GM10847 (cell line): ENCODE results near the gene VAV2.

Experiments
- POLR2A ChIP-seq: IDR thresholded peaks from 2 replicates; pipeline ENCODE4 v1.6.1; 2011; ENCODE audit not compliant: insufficient read length; ENCODE audit errors: extremely low read depth

VAV2 gene

DNA sequence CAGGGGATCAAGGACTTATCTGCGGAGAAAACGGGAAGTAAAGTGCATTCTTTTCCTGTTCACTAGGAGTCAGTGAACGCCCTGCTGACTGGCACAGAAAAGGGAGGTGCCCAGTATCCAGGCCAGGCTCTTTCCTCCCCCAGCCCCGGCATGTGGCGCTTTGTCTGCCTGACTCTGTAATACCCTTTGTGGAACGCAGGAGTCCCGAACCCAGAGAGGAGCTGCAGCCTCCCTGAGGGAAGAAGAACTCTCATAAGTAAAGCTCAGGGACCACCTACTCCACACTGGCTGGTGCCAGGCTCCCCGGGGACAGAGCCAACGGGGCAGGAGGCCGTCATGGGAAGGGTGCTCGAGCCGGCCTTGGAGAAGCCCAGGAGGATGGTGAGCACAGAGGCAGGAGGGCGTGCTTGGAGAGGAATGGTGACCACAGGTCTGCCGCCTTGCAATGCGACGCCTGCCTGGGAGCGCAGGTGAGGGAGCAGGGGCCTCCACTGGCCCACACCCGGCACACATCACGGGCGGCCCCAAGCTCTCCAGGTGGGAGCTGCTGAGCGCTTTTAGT is 31.5 kb downstream of the VAV2 start:
- no peak for TF ChIP-seq POLR2A

DNA sequence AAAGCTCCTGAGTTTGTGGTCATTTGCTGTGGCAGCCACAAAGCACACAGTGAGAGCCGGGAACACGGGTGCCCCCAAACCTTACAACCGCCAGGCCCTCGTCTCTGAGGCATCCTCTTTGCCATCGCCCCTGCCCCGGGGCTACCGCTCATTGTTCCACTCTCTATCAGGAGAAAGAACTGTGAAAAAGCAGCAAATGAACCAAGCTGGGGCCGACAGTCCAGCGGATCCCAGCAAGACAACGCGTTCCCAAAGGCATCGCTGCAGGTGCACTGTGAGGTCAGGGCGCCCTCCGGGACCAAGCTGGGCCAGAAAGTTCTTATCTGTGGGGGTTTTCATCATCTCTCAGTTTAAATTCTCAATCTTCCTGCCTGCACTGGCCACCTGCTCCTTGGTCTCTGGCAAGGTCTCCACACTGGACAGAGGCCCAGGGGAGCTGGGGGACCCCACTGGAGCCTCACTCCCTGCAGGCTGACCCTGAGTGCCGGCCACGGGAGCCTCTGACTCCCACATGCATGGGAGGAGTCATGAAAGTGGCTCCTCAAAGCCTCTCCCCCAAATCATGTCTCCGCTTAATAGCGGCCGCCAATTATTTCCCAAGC is 32.1 kb downstream of the VAV2 start:
- TF ChIP-seq POLR2A, result no peak

DNA sequence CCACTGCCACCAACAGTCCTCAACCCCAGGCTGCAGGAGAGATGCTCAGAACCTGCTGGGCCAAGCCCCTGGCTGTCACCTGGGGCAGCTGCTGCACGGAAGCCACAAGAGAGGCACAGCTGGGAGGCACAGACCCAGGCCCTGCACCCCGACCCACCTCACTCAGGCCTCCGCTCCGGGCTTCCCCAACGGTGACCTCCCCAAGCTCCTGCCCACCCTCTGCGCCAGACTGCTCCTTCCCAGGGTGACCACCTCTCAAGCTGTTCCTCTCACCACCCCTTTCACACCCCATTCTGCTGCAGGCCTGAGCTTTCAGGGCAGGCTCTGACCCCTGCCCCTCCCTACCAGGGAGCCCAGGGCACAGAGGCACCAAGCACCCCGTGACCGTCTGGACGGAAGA is 33.0 kb downstream of the VAV2 start:
- no peak for TF ChIP-seq POLR2A

DNA sequence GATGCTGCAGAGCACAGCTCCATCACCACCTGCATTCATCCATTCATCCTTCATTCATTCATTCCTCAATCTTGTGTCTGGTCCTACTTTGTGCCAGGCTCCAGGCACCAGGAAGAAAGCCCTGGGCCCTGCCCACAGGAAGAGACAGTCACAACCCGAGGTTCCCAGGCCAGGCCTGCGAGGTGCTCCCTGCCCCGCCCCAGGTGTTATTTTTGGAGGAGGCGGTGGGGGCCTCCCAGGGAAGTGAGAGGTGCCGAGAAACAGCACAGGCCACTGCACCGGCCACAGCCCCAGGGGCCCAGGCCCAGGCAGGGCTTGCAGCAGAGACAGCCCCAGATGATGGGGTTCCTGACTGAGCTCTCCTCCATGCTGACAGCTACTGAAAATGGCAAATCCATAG is 33.4 kb downstream of the VAV2 start:
- TF ChIP-seq POLR2A, result no peak

DNA sequence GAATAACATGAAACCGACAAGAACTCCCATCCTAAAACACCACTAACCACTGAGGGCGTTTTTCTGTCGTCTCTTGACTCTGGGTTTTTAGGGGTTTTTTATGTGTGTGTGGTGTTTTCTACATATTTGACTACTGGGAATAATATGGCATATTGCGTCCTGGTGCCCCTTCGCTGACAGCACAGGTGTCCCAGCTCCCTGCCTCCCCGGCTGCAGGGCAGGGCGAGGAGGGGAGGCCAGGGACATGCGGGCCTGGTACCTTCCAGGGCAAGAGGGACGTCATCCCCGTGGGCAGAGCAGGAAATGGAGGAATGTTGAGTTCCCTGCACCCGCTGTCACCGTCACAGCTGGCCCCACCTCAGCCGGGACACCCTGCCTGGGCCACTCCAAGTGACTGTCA is 34.8 kb downstream of the VAV2 start:
- TF ChIP-seq POLR2A, result no peak

DNA sequence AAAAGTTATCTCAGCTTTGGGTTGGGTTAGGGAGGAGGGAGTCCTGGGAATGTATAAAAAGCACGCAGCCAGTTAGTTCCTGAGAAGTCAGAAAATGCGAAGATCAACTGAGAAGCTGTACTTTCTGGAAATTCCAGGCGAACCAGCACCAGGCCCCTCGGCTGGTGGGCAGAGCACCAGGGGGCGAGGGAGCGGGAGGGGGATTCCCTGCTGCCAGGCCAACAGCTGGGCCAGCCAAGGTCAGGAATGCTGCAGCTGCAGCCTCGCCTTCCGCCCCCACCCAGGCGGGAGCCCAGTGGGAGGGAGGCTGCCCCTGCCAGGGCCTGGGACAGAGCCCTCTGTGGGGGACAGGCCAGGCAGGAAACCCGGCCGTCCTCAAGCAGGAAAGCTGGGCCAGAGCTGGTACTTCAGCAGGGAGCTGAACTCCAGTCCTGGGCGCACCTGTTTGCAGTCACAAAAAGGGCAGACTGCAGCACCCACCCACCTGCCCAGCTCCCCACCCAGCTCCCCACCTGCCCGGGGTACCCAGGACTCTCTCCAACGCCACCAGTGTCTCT is 35.5 kb downstream of the VAV2 start:
- TF ChIP-seq POLR2A, result no peak

DNA sequence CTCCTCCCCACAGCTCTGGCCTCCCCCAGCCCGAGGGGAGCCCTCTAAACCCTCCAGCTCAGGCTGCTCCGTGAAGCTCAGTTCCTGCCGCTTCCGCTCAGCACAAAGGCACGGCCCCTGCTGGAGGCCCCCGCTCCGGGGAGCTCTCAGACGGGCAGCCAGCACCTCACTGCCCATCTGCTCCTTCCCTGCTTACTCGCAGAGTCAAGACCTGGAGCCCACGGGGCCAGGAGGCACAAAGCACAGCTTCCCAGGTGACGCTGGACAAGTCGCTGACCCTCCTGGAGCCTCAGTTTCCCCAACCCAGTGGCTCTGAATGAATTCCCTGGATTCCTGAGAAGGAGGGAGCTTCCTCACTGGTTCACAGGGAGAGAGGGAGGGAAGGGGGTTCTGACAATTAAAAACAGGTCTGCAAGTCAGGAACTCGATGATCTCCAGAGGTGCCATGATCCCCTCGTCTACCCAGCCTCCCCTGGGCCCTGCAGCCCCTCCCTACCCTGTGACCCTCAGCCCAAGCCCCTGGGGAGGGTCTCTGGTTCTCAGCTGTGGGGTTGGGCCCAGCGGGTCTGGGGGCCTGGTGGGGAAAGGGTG is 36.2 kb downstream of the VAV2 start:
- TF ChIP-seq POLR2A, result no peak

DNA sequence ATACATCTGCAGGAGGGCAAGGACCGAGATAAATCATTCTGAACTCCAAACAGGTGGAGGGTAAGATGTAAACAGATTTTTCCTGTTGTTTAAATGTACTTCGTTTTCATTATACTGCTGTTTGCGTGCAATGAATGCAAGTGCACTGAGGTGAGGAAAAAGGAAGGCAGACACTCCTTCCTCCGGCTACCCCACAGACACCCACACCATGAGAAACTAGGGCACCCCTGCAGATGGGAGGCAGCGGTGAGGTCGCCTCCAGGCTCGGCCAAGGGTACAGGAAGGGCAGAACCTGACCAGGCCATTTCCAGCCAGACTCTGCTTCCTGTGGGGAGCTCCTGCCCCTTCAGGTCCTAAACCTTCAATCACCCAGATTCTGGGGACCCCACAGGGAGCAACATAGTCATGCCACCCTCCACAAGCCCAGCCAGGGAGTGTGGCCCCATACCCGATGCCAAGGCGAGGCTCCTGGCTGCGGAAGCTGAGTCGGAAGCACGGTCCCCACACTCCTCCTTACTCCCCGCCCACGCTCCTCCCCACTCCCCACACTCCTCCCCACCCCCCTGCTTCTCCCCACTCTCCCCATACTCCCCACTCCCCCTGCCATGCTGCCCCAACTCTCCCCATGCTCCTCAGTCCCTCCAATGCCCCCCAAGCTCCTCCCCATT is 37.1 kb downstream of the VAV2 start:
- no peak for TF ChIP-seq POLR2A

DNA sequence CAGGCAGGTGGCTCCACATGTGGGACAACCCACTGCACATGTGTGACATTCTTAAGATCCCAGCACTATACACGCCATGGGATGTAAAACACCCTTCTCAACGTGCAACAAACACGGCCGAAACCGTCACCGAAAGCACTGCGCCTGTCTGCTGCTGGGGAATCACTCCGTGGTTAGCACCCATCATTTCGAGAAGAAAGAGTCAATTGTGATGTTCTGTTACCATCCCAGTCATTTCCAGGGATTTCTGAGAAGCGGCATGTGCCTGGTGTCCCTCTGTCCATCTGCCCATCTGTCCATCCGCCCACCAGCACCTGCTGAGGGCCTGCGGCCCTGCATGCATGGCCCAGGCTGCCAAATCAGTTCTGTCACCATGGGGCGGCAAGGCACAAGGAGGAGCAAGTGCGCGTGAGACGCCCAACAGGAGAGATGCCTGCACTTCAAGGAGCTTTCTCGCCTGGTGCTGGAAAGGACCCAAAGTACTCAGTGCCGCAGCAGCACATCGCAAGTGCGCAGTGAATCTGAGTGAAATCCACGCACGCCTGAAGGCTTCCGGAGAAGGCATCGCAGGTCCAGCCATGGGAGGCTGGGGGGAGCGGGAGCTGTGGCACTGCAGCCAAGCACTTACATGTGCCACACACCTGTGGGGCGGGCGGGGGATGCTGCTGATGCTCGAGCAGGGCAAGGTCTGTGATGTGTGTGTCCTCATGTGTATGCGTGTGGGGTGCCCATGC is 38.0 kb downstream of the VAV2 start:
- TF ChIP-seq POLR2A, result no peak

DNA sequence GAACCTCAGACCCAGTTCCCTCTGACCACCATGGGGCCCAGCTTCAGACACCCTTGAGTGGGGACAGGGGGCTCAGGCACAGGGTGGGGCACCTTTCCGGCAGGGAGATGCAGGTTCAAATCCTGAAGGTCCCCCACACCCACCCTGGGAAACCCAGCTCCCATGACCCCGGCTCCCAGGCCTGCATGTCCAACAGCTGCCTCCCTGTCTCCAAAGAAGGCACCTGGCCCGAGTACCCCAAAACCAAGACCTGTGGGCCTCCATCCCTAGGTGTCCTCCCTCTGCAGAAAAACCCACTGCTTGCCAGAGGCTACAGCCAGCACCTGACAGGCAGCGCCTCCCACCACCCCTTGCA is 38.5 kb downstream of the VAV2 start:
- TF ChIP-seq POLR2A, result no peak

DNA sequence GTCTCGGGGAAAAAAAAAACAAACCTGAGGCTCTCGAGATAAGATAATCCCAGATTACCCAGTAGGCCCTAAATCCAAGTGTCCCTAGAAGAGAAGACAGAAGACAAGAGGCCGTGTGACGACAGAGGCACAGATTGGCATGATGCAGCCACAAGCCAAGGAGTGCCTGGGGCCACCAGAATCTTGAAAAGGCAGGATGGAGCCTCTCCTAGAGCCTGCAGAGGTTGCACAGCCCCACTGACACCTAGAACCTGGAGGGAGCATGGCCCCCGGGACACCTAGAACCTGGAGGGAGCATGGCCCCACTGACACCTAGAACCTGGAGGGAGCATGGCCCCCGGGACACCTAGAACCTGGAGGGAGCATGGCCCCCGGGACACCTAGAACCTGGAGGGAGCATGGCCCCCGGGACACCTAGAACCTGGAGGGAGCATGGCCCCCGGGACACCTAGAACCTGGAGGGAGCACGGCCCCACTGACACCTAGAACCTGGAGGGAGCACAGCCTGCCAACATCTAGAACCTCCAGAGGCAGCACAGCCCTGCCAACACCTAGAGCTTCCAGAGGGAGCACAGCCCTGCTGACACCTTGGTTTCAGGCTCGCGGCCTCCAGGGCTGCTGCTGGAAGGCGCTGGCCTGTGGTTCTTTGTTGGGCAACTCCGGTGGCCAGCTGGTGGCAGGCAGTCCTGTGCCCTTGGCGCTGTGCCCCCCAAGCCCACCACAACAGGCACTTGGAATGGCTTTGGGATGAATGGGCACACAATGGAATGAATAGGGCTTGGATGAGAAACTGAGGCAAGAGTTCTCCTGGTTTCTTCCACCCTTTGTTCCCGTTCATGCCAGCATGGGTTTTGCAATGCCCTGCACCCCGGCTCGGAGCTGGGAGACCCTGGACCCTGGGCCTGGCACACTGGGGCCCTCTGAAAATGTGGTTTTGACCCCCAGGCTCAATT is 39.2 kb downstream of the VAV2 start:
- no peak for TF ChIP-seq POLR2A

DNA sequence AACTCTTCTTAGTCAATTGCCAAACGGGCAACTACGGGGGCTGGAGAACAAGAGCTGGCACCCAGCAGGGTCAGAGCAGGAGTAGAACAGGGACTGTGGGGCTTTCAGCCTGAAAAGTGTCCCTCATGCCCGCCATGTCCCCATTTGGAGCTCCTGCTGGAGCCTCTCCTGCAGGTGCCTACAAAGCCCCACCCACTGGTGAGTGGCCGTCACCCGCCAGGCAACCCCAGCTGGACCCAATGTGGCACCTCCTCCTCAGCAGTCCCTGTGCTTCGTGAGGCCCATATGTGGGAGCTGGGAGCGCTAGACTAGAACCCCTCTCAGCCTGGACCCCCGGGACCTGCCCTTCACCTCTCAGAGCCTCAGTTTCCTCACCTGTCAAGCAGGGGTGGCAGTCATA is 40.9 kb downstream of the VAV2 start:
- no peak for TF ChIP-seq POLR2A

DNA sequence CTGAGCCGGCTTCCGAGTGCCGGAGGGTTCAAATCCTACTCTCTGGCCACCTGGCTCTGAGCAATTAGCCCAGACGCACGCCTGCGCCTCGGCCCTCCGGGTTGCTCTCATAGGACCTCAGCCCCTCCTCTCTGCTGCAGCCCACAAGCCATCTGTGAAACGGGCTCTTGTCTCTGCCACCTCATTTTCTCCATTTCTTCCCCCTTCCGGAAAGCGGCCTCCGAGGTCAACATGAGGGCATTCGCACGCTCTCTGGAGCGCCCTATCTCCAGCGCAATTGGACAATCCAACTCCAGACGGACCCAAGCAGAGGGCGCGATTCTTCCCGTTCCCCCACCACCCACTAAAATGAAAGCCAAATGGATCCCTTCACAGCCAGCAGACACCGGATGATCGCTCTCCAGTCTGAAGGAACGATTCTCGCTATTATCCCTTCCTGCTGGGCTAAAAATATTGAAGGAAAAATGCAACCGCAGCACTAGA is 41.5 kb downstream of the VAV2 start:
- TF ChIP-seq POLR2A, result no peak

DNA sequence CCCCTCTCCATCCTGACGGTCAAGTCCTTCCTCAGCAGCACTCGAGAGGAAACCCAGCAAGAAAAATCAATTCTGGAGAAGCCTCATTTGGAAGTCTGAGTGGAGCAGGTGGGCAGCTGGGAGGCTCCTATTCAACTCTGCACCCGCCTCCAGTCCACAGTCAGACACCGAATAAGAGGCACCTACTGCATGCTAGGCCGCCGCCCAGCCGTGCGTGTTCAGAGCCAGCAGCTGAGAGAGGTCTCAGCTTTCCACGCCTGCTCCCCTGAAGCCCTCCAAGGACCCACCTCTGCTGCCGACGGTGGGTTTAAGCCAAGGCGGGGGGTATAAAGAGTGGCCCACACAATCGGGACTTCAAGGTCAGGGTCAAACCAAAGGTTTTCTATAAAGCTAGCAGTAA is 41.9 kb downstream of the VAV2 start:
- TF ChIP-seq POLR2A, result no peak
